RWPE1 (cell line): ENCODE measurements around the gene FOSL2.

ENCODE experiments used
- CTCF ChIA-PET: fragments of 350-600 bp; sonication (Branson Sonifier 250); formaldehyde crosslinking; extraction: SDS; loops from one replicate; lab custom pipeline; 2021; lab: Yijun Ruan, JAX
- POLR2A ChIA-PET: fragments of 400-600 bp; formaldehyde crosslinking; extraction: SDS; loops from one replicate; lab custom pipeline; 2020; ENCODE audit warnings: antibody characterized with exemption; ENCODE audit not compliant: low non-redundant PET; lab: Yijun Ruan, JAX
- DNase-seq: peaks from one replicate; pipeline ENCODE4 v3.0.0; 2012; ENCODE audit warnings: low spot score
- H3K27ac ChIP-seq: fragments of 450-650 bp; 2 replicates; pipeline ENCODE4 v1.5.1; 2017
- TF ChIP-seq, protein P1 (sequence below): fragments of 450-650 bp; conservative IDR thresholded peaks from 2 replicates; pipeline ENCODE4 v1.5.1; 2017; ENCODE audit warnings: low read depth, mild to moderate bottlenecking

The FOSL2 gene

DNA sequence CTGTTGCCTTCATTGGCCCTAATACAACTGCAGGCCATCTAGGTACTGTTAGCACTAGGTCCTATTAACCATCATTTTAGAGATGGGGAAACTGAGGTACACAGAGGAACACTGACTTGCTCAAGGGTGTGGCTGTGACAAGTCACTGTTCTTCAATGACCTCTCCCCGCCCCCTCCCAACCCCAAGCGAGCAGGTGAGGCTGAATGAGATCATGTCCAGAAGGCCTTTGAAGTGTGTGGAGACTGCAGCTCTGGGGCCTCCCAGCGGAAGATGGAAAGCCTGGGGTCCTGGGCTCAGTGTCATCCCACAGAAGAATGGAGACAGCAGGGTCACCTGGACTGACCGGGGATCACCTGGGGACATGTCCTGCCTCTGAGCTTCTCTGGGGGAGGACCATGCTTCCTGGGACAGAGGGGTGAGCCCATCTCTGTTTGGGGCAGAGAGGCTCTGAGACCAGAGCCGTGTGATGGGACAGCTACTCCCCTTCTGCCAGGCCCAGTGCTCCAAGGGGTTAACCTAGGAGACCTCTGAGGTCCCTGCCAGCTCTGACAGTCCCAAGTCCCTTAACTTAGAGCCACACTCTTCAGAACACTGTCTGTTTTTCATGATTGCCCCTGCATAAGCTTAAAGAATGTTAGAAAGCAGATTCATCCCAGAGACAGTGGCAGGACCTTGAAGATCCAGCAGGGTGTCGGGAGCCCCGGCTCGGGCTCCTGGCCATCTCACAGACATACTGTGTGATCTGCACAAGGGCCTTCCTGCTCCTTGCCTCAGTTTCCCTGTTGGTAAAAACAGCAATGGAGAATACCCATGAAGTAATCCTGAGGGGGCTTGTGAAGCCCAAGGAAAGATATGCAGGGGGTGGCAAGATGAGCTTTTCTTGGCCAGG, 16.7 kb upstream of the FOSL2 start:
- TF ChIP-seq, protein P1, sequence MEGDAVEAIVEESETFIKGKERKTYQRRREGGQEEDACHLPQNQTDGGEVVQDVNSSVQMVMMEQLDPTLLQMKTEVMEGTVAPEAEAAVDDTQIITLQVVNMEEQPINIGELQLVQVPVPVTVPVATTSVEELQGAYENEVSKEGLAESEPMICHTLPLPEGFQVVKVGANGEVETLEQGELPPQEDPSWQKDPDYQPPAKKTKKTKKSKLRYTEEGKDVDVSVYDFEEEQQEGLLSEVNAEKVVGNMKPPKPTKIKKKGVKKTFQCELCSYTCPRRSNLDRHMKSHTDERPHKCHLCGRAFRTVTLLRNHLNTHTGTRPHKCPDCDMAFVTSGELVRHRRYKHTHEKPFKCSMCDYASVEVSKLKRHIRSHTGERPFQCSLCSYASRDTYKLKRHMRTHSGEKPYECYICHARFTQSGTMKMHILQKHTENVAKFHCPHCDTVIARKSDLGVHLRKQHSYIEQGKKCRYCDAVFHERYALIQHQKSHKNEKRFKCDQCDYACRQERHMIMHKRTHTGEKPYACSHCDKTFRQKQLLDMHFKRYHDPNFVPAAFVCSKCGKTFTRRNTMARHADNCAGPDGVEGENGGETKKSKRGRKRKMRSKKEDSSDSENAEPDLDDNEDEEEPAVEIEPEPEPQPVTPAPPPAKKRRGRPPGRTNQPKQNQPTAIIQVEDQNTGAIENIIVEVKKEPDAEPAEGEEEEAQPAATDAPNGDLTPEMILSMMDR = no peak
- no peak for DNase-seq
- peak overlapping the region; percentile 99 for H3K27ac ChIP-seq
- CTCF ChIA-PET = no interaction called here
- POLR2A ChIA-PET = no interaction called here

DNA sequence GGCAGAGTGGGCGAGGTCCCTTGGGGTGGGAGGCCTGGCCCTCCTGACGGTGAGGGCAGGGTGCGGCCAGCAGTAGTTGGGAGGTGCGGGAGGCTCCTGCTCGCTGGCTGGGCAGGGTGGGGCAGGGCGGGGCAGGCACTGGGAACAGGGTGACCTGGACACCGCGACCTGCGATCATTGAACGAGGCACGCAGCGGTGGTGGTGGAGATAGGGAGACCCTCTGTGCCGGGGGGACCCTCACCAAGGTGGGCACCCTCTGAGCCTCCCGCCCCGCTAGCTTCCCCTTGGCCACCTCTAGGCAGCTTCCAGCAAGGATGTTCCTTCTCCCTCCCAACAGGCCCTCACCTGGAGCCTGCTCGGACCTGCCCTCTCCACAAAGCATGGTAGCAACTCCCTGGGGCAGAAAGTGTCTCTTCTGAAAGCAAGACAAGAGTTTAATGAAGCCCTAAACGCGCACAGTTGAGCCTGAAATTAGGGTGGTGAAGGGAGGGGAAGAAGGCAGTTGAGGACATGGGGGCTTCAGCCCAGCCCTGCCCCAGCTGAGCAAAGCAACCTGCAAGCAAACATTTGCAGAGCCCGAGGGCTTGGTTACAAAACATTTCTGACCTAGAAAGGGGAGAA, 15.4 kb upstream of the FOSL2 start:
- POLR2A ChIA-PET = interaction anchor here (0.5 to 1.4 kb wide), 3 partner anchors 13 to 153 kb away, joined by 3 to 4 read pairs (median 4); no protein-coding TSS in a partner anchor
- DNase-seq = peak; percentile 48
- H3K27ac ChIP-seq = peak overlapping the region; percentile 99
- TF ChIP-seq, protein P1 = no peak
- CTCF ChIA-PET = interaction anchor here (0.6 kb wide), 1 partner anchor 59 kb away, joined by 3 read pairs; no protein-coding TSS in a partner anchor

DNA sequence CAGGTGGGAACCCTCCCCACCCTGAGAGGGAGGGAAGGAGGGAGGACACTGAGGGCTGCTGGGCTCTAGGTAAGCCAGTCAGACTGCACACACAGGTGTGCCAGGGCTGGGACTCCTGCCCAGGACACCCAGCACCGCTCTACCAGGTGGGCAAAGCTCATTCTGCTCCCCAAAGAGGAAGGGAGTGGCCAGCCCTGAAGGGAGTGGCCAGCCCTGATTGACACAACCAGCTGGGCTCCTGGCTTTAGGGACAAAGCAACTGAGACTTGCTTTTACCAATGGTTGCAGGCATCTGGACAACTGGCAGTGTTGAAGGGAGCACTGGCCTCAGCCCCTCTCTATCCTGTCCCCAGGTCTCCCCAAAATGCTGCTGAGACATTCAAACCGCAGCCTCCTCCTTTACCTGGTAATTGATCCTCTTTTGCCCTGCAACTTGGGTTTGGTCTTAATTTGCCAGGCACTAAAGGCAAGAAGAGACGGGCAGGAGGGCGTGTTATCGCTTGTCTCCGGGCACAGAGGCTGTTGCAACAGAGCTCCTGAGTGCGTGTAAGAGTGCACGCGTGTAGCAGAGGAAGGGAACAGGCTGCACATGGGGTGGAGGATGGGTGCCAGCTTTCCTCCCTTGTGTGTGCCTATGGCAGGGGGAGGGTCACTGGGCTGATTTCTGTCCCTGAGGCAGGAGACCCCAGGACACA, 14.5 kb upstream of the FOSL2 start:
- H3K27ac ChIP-seq = peak overlapping the region; percentile 99
- ChIA-PET CTCF (interaction anchor here (0.6 kb wide), 1 partner anchor 626 kb away, joined by 4 read pairs; no protein-coding TSS in a partner anchor), POLR2A (interaction anchor here (1.0 to 1.4 kb wide), 3 partner anchors 12 to 15 kb away, joined by 4 to 8 read pairs (median 4); partner anchors contain the start of gene FOSL2)
- peak; percentile 79 for DNase-seq
- TF ChIP-seq, protein P1 = no peak

- DNase-seq = no peak
- CTCF ChIA-PET = interaction anchor here (0.6 to 0.7 kb wide), 2 partner anchors 58 to 626 kb away, joined by 3 to 4 read pairs; no protein-coding TSS in a partner anchor
- POLR2A ChIA-PET = interaction anchor here (1.2 to 1.4 kb wide), 2 partner anchors 12 to 14 kb away, joined by 4 to 8 read pairs; partner anchors contain the start of gene FOSL2
- TF ChIP-seq, protein P1 = no peak
- H3K27ac ChIP-seq = peak overlapping the region; percentile 99
These were observed 13.7 kb upstream of the FOSL2 start for GRCh38 chr2:28378679-28379584.

GRCh38 chr2:28380219-28380618, 12.4 kb upstream of the FOSL2 start:
- ChIA-PET POLR2A (no interaction called here), CTCF (no interaction called here)
- TF ChIP-seq, protein P1 = no peak
- DNase-seq = no peak
- peak overlapping the region; percentile 45 for H3K27ac ChIP-seq
